Measurements from ENCODE around the gene ZNF800.

GRCh38 chr7:127347567-127348246 is 44.8 kb downstream of the ZNF800 start:
- TF ChIP-seq CTCF (IDR thresholded peaks at IDR 0.05) (peak in 3 of 4 experiments; percentile 47 to 61 (median 61)), EP300 (IDR thresholded peaks at IDR 0.05) (no peak), POLR2A (IDR thresholded peaks at IDR 0.05) (no peak)
